Progenitor cell of endocrine pancreas (in vitro differentiated cells): ENCODE measurements around the gene SLC38A1. TPM values are rescaled to one million over a fixed set of nuclear protein-coding genes. Genes with fewer than 3 reads are reported as not detected.

Source experiments
- DNase-seq: peaks from one replicate; pipeline ENCODE4 v3.0.0; 2021; ENCODE audit warnings: low spot score; ENCODE audit not compliant: unreplicated experiment
- H3K27ac Mint-ChIP-seq: 2 replicates; pipeline ENCODE4 v1.8.0; 2021; ENCODE audit warnings: mild to moderate bottlenecking, moderate library complexity, mixed read lengths
- H3K27me3 Mint-ChIP-seq: 2 replicates; pipeline ENCODE4 v1.8.0; 2021; ENCODE audit warnings: mixed read lengths
- H3K36me3 Mint-ChIP-seq: 2 replicates; pipeline ENCODE4 v1.8.0; 2022; ENCODE audit warnings: mixed read lengths; ENCODE audit not compliant: insufficient read depth
- H3K4me1 Mint-ChIP-seq: 2 replicates; pipeline ENCODE4 v1.8.0; 2021; ENCODE audit warnings: low read depth, mixed read lengths
- H3K4me3 Mint-ChIP-seq: 2 replicates; pipeline ENCODE4 v1.8.0; 2021; ENCODE audit warnings: low read depth, mild to moderate bottlenecking, moderate library complexity, mixed read lengths
- H3K9me3 Mint-ChIP-seq: 2 replicates; pipeline ENCODE4 v1.8.0; 2021; ENCODE audit warnings: low read depth, mixed read lengths
- total RNA-seq: library from RNA; stranded (reverse); gene quantifications from 2 replicates; pipeline ENCODE4 v1.2.1, GENCODE V29; 2021
- TF ChIP-seq, protein P1 (sequence below): fragments of 200-600 bp; sonication (generic); IDR thresholded peaks from one replicate; pipeline ENCODE4 v1.5.0; 2021; ENCODE audit warnings: antibody characterized with exemption, mild to moderate bottlenecking; ENCODE audit not compliant: unreplicated experiment

The SLC38A1 gene
- total RNA-seq, 1 donor from 2014 or later, result 144 TPM

GRCh38 chr12:46134205-46134811 is 134.5 kb downstream of the SLC38A1 start:
- Mint-ChIP-seq H3K4me3 (peak overlapping the region; percentile 6), H3K27ac (peak overlapping the region; percentile 88), H3K9me3 (no peaks in the 10 kb centered on the region), H3K36me3 (no peaks in the 10 kb centered on the region), H3K27me3 (no peaks in the 10 kb centered on the region), H3K4me1 (peaks cover 24% of the 10 kb centered on the region)
- TF ChIP-seq, protein P1, sequence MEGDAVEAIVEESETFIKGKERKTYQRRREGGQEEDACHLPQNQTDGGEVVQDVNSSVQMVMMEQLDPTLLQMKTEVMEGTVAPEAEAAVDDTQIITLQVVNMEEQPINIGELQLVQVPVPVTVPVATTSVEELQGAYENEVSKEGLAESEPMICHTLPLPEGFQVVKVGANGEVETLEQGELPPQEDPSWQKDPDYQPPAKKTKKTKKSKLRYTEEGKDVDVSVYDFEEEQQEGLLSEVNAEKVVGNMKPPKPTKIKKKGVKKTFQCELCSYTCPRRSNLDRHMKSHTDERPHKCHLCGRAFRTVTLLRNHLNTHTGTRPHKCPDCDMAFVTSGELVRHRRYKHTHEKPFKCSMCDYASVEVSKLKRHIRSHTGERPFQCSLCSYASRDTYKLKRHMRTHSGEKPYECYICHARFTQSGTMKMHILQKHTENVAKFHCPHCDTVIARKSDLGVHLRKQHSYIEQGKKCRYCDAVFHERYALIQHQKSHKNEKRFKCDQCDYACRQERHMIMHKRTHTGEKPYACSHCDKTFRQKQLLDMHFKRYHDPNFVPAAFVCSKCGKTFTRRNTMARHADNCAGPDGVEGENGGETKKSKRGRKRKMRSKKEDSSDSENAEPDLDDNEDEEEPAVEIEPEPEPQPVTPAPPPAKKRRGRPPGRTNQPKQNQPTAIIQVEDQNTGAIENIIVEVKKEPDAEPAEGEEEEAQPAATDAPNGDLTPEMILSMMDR, result no peak
- DNase-seq, result no peak

- Mint-ChIP-seq H3K27ac (no peak overlapping the region), H3K27me3 (no peaks in the 10 kb centered on the region), H3K4me3 (no peak overlapping the region), H3K9me3 (no peaks in the 10 kb centered on the region), H3K36me3 (no peaks in the 10 kb centered on the region), H3K4me1 (peaks cover 28% of the 10 kb centered on the region)
- TF ChIP-seq, protein P1, result no peak
- DNase-seq, result no peak
Measured at GRCh38 chr12:46133751-46134150, 135.1 kb downstream of the SLC38A1 start.

Other genes with a start within 250 kb of the SLC38A1 start
- gene SLC38A2, start 103.7 kb upstream of the SLC38A1 start, total RNA-seq, result 216 and 224 TPM in 2 replicates